AG04449 (cell line): ENCODE results near the gene ASB1.
"Not testable (repeated sequence)": the region's sequence is repeated elsewhere in the genome, so short reads cannot be mapped to it uniquely, and the experiment has no call there.

ENCODE experiments used
- CTCF ChIA-PET: fragments of 350-600 bp; formaldehyde crosslinking; extraction: SDS; loops from one replicate; lab custom pipeline; 2021; ENCODE audit warnings: antibody characterized with exemption; lab: Yijun Ruan, JAX
- POLR2A ChIA-PET: fragments of 400-600, 350-600 bp; formaldehyde crosslinking; extraction: SDS; loops from one replicate; lab custom pipeline; 2020; ENCODE audit warnings: antibody characterized with exemption, inconsistent platforms; lab: Yijun Ruan, JAX
- DNase-seq: peaks from one replicate; pipeline ENCODE4 v3.0.0-alpha.2; 2010; ENCODE audit warnings: low read depth, low spot score
- H3K4me3 ChIP-seq: 2 replicates; pipeline ENCODE4 v1.5.1; 2011; ENCODE audit warnings: low read depth, mild to moderate bottlenecking, control low read depth, low read length
- CTCF ChIP-seq: IDR thresholded peaks from one replicate; pipeline ENCODE4 v1.5.1; 2011; ENCODE audit warnings: mild to moderate bottlenecking, moderate library complexity, low read length, control low read depth, inconsistent platforms; ENCODE audit not compliant: insufficient read depth; ENCODE audit errors: missing control alignments

ASB1 gene

DNA sequence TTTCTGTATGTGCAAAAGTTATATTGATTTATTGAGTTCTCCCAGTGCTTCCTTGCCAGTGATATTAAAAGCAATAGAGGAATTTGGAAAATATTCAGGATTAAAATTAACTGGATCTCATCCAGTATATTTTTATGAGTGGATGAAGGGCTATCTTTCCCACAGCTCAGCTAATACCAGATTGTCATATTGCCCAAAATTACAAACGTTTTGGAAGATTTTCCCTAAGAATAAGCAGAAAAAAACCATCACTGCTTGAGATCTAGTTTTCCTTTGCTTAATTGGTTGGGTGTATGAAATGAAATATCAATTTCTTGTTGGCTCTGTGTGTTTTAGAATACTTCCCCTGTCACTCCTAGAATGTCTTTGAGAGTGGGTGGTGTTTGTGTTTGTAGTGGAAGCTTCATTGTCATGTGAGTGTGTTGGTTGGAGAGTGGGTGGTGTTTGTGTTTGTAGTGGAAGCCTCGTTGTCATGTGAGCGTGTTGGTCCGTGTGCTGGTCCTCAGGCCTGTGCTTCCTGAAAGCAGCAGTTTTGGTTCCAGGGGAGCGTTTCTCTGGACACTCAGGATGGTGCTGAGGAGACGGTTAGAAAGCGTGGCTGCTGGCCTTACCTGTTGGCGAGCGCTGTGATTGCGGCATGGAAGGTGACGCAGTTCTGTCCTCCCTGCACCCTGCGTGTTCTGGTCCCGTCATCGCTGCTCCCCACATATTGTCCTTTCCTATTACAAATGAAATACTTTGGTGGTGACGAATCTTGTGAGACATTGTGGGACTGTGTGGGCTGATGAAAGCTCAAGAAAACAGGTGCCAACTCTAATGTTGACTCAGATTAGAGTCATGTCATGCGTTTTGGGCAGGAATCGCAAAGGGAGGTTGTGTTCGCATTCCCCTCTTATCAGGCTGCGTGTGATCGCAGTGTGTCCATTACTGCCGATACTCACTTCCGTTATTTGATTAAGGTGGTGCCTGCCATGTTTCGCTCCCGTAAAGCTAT is 12.4 kb downstream of the ASB1 start:
- POLR2A ChIA-PET = no interaction called here
- TF ChIP-seq CTCF = no peak
- CTCF ChIA-PET = interaction anchor here (0.8 to 2.8 kb wide), 6 partner anchors 10 to 69 kb away, joined by 3 to 10 read pairs (median 6); no protein-coding TSS in a partner anchor
- H3K4me3 ChIP-seq = no peak overlapping the region
- no peak for DNase-seq

GRCh38 chr2:238439917-238440316 is 13.2 kb downstream of the ASB1 start:
- ChIA-PET POLR2A (no interaction called here), CTCF (interaction anchor here (0.8 to 2.8 kb wide), 5 partner anchors 9 to 69 kb away, joined by 4 to 10 read pairs (median 8); no protein-coding TSS in a partner anchor)
- no peak for DNase-seq
- H3K4me3 ChIP-seq = no peak overlapping the region
- no peak for TF ChIP-seq CTCF

- ChIA-PET CTCF (interaction anchor here (0.8 to 2.8 kb wide), 5 partner anchors 8 to 70 kb away, joined by 4 to 10 read pairs (median 8); no protein-coding TSS in a partner anchor), POLR2A (no interaction called here)
- H3K4me3 ChIP-seq = no peak overlapping the region
- DNase-seq = no peak
- no peak for TF ChIP-seq CTCF
Observed at GRCh38 chr2:238440331-238440730, 13.6 kb downstream of the ASB1 start.

- H3K4me3 ChIP-seq = no peak overlapping the region
- no peak for DNase-seq
- no peak for TF ChIP-seq CTCF
- POLR2A ChIA-PET = no interaction called here
- CTCF ChIA-PET = interaction anchor here (2.8 kb wide), 1 partner anchor 8 kb away, joined by 10 read pairs; no protein-coding TSS in a partner anchor
Observed at GRCh38 chr2:238440767-238441166, 14.0 kb downstream of the ASB1 start.

DNA sequence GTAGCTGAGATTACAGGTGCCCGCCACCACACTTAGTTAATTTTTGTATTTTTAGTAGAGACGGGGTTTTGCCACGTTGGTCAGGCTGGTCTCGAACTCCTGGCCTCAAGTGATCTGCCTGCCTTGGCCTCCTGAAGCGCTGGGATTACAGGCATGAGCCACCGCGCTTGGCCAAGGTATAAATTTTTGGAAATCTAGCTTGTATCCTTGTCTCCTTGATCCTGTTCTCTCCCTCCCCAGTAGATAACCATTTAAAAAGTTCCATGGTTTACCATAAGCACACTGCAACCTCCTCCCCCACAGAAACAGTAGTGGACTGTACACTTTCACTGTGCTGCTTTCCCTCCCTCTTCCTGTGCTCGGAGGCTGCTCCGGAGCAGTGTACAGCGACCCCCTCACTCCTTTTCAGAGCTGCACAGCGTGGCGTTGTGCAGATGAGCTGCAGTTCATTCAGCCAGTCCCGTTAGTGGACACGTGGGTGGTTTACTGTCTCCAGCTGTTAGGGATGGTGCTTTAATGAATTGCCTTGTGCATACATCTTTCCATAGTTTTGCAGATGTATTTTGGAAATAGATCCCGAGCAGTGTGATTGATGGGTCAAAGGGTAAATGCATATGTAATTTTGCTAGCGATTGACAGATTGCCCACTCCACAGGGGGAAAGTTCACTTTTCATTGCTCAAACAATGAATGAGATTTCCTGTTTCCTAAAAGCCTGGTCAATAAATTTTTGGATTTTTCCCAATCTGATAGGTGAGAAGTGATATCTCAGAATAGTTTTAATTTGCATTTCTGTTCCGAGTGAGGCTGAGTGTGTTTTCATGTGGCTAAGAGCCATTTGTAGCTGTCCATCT is 14.8 kb downstream of the ASB1 start:
- H3K4me3 ChIP-seq = no peak overlapping the region
- CTCF ChIA-PET = interaction anchor here (1.6 kb wide), 1 partner anchor 23 kb away, joined by 5 read pairs; no protein-coding TSS in a partner anchor
- POLR2A ChIA-PET = no interaction called here
- TF ChIP-seq CTCF = no peak
- DNase-seq = no peak

GRCh38 chr2:238442257-238442656 is 15.5 kb downstream of the ASB1 start:
- POLR2A ChIA-PET, H3K4me3 ChIP-seq, DNase-seq: not testable (repeated sequence)
- CTCF ChIA-PET = interaction anchor here (1.0 to 1.6 kb wide), 2 partner anchors 22 to 71 kb away, joined by 3 to 5 read pairs; no protein-coding TSS in a partner anchor
